Activated CD4-positive, alpha-beta T cell treated with anti-CD3 and anti-CD28 coated beads, Interleukin-2, amount 10 ng/mL, durations not matched to agents 7 days and 5 days (primary cell): Measurements from ENCODE around the gene GALNT6. TPM values are rescaled to one million over a fixed set of nuclear protein-coding genes. Genes with fewer than 3 reads are reported as not detected.

ENCODE experiments used
- CTCF ChIA-PET: fragments of 350-600 bp; sonication (Branson Sonifier 250); formaldehyde crosslinking; loops from one replicate; lab custom pipeline; 2021; ENCODE audit warnings: antibody characterized with exemption; lab: Charles Lee
- POLR2A ChIA-PET: fragments of 350-600 bp; sonication (Branson Sonifier 250); formaldehyde crosslinking; loops from one replicate; lab custom pipeline; 2021; ENCODE audit warnings: antibody characterized with exemption; lab: Charles Lee
- DNase-seq: peaks from one replicate; pipeline ENCODE4 v3.0.0-alpha.2; 2020
- H3K27ac Mint-ChIP-seq: one replicate; pipeline ENCODE4 v1.8.0; 2021; ENCODE audit warnings: mild to moderate bottlenecking, moderate library complexity, mixed read lengths
- H3K27me3 Mint-ChIP-seq: one replicate; pipeline ENCODE4 v1.8.0; 2021; ENCODE audit warnings: mixed read lengths
- H3K36me3 Mint-ChIP-seq: one replicate; pipeline ENCODE4 v1.8.0; 2021; ENCODE audit warnings: low read depth, mixed read lengths
- H3K4me1 Mint-ChIP-seq: one replicate; pipeline ENCODE4 v1.8.0; 2021; ENCODE audit warnings: mixed read lengths
- H3K4me3 Mint-ChIP-seq: one replicate; pipeline ENCODE4 v1.8.0; 2021; ENCODE audit warnings: mild to moderate bottlenecking, moderate library complexity, mixed read lengths
- H3K9me3 Mint-ChIP-seq: one replicate; pipeline ENCODE4 v1.8.0; 2021; ENCODE audit warnings: mixed read lengths
- total RNA-seq, 2 experiments: library from RNA; stranded (reverse); gene quantifications; one replicate each; pipeline ENCODE4 v1.2.3, GENCODE V29; 2021

Gene GALNT6
- total RNA-seq, 2 experiments from 2014 or later: 17.5 to 18.9 TPM

GRCh38 chr12:51374361-51374760 is 16.8 kb downstream of the GALNT6 start:
- H3K27ac Mint-ChIP-seq: no peak overlapping the region
- no peaks in the 10 kb centered on the region for H3K9me3 Mint-ChIP-seq
- ChIA-PET POLR2A (no interaction called here), CTCF (interaction anchor here (0.5 to 2.0 kb wide), 5 partner anchors 12 to 124 kb away, joined by 3 to 5 read pairs (median 3); no protein-coding TSS in a partner anchor)
- DNase-seq: no peak
- peaks cover 2% of the 10 kb centered on the region for H3K27me3 Mint-ChIP-seq
- peaks cover 42% of the 10 kb centered on the region for H3K4me1 Mint-ChIP-seq
- peaks cover 55% of the 10 kb centered on the region for H3K36me3 Mint-ChIP-seq
- H3K4me3 Mint-ChIP-seq: no peak overlapping the region

GRCh38 chr12:51373187-51373586 is 18.0 kb downstream of the GALNT6 start:
- no peak overlapping the region for H3K27ac Mint-ChIP-seq
- no peaks in the 10 kb centered on the region for H3K9me3 Mint-ChIP-seq
- DNase-seq: no peak
- CTCF ChIA-PET: interaction anchor here (0.6 to 2.0 kb wide), 5 partner anchors 10 to 162 kb away, joined by 3 to 5 read pairs (median 3); no protein-coding TSS in a partner anchor
- H3K27me3 Mint-ChIP-seq: peaks cover 2% of the 10 kb centered on the region
- peaks cover 49% of the 10 kb centered on the region for H3K4me1 Mint-ChIP-seq
- H3K36me3 Mint-ChIP-seq: peaks cover 54% of the 10 kb centered on the region
- POLR2A ChIA-PET: no interaction called here
- H3K4me3 Mint-ChIP-seq: no peak overlapping the region

- no peak for DNase-seq
- H3K27ac Mint-ChIP-seq: no peak overlapping the region
- peaks cover 48% of the 10 kb centered on the region for H3K36me3 Mint-ChIP-seq
- ChIA-PET POLR2A (no interaction called here), CTCF (interaction anchor here (0.9 to 1.8 kb wide), 7 partner anchors 8 to 51 kb away, joined by 3 to 6 read pairs (median 3); no protein-coding TSS in a partner anchor)
- peaks cover 58% of the 10 kb centered on the region for H3K4me1 Mint-ChIP-seq
- peaks cover 2% of the 10 kb centered on the region for H3K27me3 Mint-ChIP-seq
- H3K9me3 Mint-ChIP-seq: no peaks in the 10 kb centered on the region
- no peak overlapping the region for H3K4me3 Mint-ChIP-seq
Observed at GRCh38 chr12:51372021-51372420, 19.2 kb downstream of the GALNT6 start.

DNA sequence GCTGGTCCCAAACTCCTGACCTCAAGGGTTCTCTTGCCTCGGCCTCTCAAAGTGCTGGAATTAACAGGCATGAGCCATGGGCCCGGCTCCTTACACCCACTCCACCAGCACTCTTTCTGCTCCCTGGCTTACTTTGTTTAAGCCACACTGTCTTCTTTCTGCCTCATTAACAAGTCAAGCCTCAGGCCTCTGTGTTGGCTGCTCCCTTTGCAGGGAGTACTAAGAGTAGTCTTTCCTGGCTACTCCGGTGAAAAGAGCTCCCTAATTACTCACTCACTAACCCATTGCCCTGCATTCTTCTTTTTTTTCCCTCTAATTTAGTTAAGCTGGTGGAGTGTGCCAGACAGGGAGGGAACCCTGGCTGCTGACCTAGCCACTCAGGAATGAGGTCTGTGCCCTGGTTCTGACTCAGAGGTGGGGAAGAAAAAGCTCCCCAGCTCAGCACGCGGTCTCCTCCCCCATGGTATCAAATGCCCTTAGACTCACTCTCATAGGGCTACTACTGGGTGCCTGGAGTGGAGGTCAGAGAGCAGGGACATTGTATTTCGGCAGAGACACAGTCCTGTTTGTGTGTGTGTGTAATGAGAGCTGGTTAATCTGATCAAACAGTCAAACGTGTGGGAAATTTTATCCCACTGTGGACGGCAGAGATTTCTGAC is 19.8 kb downstream of the GALNT6 start:
- Mint-ChIP-seq H3K36me3 (peaks cover 46% of the 10 kb centered on the region), H3K4me3 (no peak overlapping the region)

DNA sequence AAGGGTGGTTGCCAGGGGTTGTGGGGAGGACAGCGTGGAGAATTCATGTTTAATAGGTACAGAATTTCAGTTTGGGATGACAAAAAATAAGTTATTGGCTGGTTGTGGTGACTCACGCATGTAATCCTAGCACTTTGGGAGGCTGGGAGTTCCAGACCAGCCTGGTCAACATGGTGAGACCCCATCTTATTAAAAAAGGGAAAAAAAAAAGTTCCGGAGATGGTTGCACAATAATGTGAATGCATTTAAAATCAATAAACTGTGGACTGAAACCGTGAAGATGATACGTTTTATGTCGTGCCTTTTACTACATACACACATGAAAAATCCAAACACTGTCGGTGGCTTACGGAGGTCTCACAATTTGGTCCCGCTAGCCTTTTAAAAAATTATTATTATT is 20.5 kb downstream of the GALNT6 start:
- Mint-ChIP-seq H3K27ac (no peak overlapping the region), H3K9me3 (no peaks in the 10 kb centered on the region), H3K4me1 (peaks cover 65% of the 10 kb centered on the region), H3K4me3 (no peak overlapping the region), H3K36me3 (peaks cover 49% of the 10 kb centered on the region), H3K27me3 (peaks cover 2% of the 10 kb centered on the region)
- DNase-seq: no peak
- POLR2A ChIA-PET: no interaction called here
- CTCF ChIA-PET: interaction anchor here (0.6 kb wide), 1 partner anchor 899 kb away, joined by 5 read pairs; no protein-coding TSS in a partner anchor

More for the DNA sequence above, 19.8 kb downstream of the GALNT6 start:
- Mint-ChIP-seq H3K9me3 (no peaks in the 10 kb centered on the region), H3K27me3 (peaks cover 2% of the 10 kb centered on the region), H3K27ac (no peak overlapping the region), H3K4me1 (peaks cover 58% of the 10 kb centered on the region)
- ChIA-PET CTCF (interaction anchor here (0.6 to 1.8 kb wide), 8 partner anchors 9 to 899 kb away, joined by 3 to 6 read pairs (median 4); no protein-coding TSS in a partner anchor), POLR2A (no interaction called here)
- no peak for DNase-seq

GRCh38 chr12:51369581-51369980 is 21.6 kb downstream of the GALNT6 start:
- CTCF ChIA-PET: interaction anchor here (0.8 to 2.6 kb wide), 11 partner anchors 9 to 100 kb away, joined by 3 to 11 read pairs (median 4); partner anchors contain the start of gene GALNT6
- Mint-ChIP-seq H3K36me3 (peaks cover 42% of the 10 kb centered on the region), H3K4me1 (peaks cover 59% of the 10 kb centered on the region)

GRCh38 chr12:51368640-51369517 is 22.3 kb downstream of the GALNT6 start:
- POLR2A ChIA-PET: interaction anchor here (0.6 kb wide), 1 partner anchor 28 kb away, joined by 5 read pairs; no protein-coding TSS in a partner anchor
- Mint-ChIP-seq H3K36me3 (peaks cover 37% of the 10 kb centered on the region), H3K27ac (peak overlapping the region; percentile 78), H3K9me3 (no peaks in the 10 kb centered on the region), H3K4me1 (peaks cover 56% of the 10 kb centered on the region), H3K4me3 (peak overlapping the region; percentile 23), H3K27me3 (peaks cover 2% of the 10 kb centered on the region)
- CTCF ChIA-PET: interaction anchor here (0.8 to 2.6 kb wide), 10 partner anchors 10 to 100 kb away, joined by 3 to 11 read pairs (median 4); partner anchors contain the start of gene GALNT6
- peak; percentile 95 for DNase-seq

More at GRCh38 chr12:51369581-51369980, 21.6 kb downstream of the GALNT6 start:
- DNase-seq: peak; percentile 10
- Mint-ChIP-seq H3K9me3 (no peaks in the 10 kb centered on the region), H3K4me3 (peak overlapping the region; percentile 23), H3K27me3 (peaks cover 2% of the 10 kb centered on the region), H3K27ac (peak overlapping the region; percentile 78)
- POLR2A ChIA-PET: interaction anchor here (0.6 to 0.7 kb wide), 2 partner anchors 29 to 33 kb away, joined by 5 to 6 read pairs; no protein-coding TSS in a partner anchor

- no peak for DNase-seq
- ChIA-PET CTCF (interaction anchor here (0.8 to 2.6 kb wide), 3 partner anchors 11 to 24 kb away, joined by 3 to 13 read pairs (median 7); no protein-coding TSS in a partner anchor), POLR2A (no interaction called here)
- Mint-ChIP-seq H3K4me1 (peaks cover 41% of the 10 kb centered on the region), H3K36me3 (peaks cover 13% of the 10 kb centered on the region), H3K9me3 (no peaks in the 10 kb centered on the region), H3K4me3 (no peak overlapping the region), H3K27me3 (no peaks in the 10 kb centered on the region), H3K27ac (no peak overlapping the region)
Observed at GRCh38 chr12:51365276-51365675, 25.9 kb downstream of the GALNT6 start.

DNA sequence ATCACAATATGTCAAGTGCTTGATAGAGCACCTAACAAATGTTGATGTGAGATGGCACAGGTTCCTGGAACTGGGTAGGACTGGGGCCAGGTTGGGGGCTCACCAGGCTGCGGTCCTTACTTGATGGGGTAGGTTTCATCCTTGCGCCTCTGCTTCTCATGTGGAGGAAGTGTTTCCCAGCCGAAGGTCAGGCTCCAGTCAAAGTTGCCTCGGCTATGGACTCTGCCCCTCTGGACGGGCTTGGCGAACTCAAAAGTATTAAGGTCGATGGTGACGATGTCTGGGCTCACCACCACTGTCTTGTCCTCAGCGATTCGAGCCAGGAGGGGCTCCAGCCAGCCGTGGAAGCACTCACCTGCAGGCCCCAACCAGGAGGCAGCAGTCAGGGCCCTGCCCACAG is 27.2 kb downstream of the GALNT6 start:
- no peaks in the 10 kb centered on the region for H3K27me3 Mint-ChIP-seq
- DNase-seq: no peak
- H3K4me3 Mint-ChIP-seq: no peak overlapping the region
- ChIA-PET POLR2A (no interaction called here), CTCF (interaction anchor here (1.2 to 5.4 kb wide), 2 partner anchors 13 to 14 kb away, joined by 3 to 28 read pairs; no protein-coding TSS in a partner anchor)
- no peaks in the 10 kb centered on the region for H3K9me3 Mint-ChIP-seq
- peaks cover 29% of the 10 kb centered on the region for H3K4me1 Mint-ChIP-seq
- peaks cover 11% of the 10 kb centered on the region for H3K36me3 Mint-ChIP-seq
- H3K27ac Mint-ChIP-seq: no peak overlapping the region

DNA sequence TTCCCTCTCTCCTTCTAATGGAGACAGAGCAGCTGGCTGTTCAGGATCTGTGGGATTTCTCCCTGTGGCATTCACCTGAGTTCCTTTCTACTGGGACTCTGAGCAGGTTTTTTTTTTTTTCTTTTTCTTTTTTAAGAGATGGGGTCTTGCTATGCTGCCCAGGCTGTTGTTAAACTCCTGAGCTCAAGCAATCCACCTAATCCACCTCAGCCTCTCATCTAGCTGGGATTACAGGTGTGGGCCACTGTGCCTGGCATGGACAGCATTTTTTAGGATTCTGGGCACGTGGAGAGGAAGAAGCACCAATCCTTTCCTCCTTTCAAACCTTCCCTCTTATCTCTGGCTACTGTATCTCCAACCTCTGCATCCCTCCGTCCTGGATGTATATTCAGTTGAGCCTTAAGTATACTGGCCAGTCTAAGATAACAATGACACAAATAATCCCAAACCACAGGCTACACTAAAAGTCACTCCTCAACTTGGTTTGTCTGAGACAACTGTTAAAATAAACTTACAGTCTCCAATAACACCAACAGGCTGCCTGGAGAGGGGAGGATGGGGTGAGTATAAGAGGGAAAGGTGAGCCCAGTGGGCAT is 28.4 kb downstream of the GALNT6 start:
- no peak overlapping the region for H3K4me3 Mint-ChIP-seq
- ChIA-PET CTCF (interaction anchor here (0.6 to 5.4 kb wide), 4 partner anchors 9 to 96 kb away, joined by 3 to 28 read pairs (median 5); no protein-coding TSS in a partner anchor), POLR2A (no interaction called here)

DNA sequence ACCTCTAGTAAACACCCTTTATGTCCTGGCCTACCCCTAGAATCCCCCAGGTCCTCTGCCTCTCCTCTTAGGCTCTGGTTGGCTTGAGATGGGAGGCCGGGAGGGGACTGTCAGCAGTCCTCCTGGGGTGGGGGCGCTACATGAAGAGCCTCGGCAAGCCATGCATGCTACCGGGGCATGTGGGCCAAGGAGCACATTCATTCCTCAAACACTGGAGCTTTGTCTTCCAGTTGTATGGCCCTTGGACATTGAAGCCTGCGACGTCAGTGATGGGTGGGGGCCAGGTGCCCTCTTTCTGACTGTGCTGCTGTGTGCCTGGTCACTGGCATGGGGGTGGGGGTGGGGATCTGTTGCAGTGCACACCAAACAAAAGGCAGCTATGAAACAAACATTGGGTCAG is 28.9 kb downstream of the GALNT6 start:
- no peak for DNase-seq
- ChIA-PET CTCF (interaction anchor here (0.6 to 5.4 kb wide), 5 partner anchors 10 to 96 kb away, joined by 3 to 28 read pairs (median 4); no protein-coding TSS in a partner anchor), POLR2A (no interaction called here)
- Mint-ChIP-seq H3K27ac (no peak overlapping the region), H3K4me3 (no peak overlapping the region), H3K27me3 (no peaks in the 10 kb centered on the region), H3K9me3 (no peaks in the 10 kb centered on the region), H3K4me1 (peaks cover 13% of the 10 kb centered on the region), H3K36me3 (peaks cover 13% of the 10 kb centered on the region)

More for the DNA sequence above, 28.4 kb downstream of the GALNT6 start:
- H3K4me1 Mint-ChIP-seq: peaks cover 18% of the 10 kb centered on the region
- peaks cover 14% of the 10 kb centered on the region for H3K36me3 Mint-ChIP-seq
- no peaks in the 10 kb centered on the region for H3K9me3 Mint-ChIP-seq
- no peak for DNase-seq
- H3K27ac Mint-ChIP-seq: no peak overlapping the region
- no peaks in the 10 kb centered on the region for H3K27me3 Mint-ChIP-seq
